H9 (cell line): ENCODE data around the gene BCL7C. TPM values are rescaled to one million over a fixed set of nuclear protein-coding genes. Genes with fewer than 3 reads are reported as not detected.

ENCODE experiments used
- DNase-seq: peaks from one replicate; pipeline ENCODE4 v3.0.0-alpha.2; 2017
- H2AFZ ChIP-seq: one replicate; pipeline ENCODE4 v1.6.1; 2013; ENCODE audit warnings: mild to moderate bottlenecking, low read length, control low read depth, moderate library complexity
- H2AK5ac ChIP-seq: 2 replicates; pipeline ENCODE4 v1.6.1; 2013; ENCODE audit warnings: low read length, control low read depth, mixed read lengths; ENCODE audit not compliant: insufficient read length
- H2BK120ac ChIP-seq: one replicate; pipeline ENCODE4 v1.6.1; 2013; ENCODE audit warnings: low read depth, mild to moderate bottlenecking, low read length, control low read depth, inconsistent platforms; ENCODE audit not compliant: poor library complexity, severe bottlenecking
- H2BK12ac ChIP-seq: 2 replicates; pipeline ENCODE4 v1.6.1; 2013; ENCODE audit warnings: low read length, control low read depth, mixed read lengths, low read depth; ENCODE audit not compliant: insufficient read length
- H2BK15ac ChIP-seq: 2 replicates; pipeline ENCODE4 v1.6.1; 2013; ENCODE audit warnings: low read depth, low read length, control low read depth
- H2BK20ac ChIP-seq: one replicate; pipeline ENCODE4 v1.6.1; 2013; ENCODE audit warnings: low read depth, mild to moderate bottlenecking, low read length, control low read depth, inconsistent platforms; ENCODE audit not compliant: poor library complexity, severe bottlenecking
- H2BK5ac ChIP-seq: 2 replicates; pipeline ENCODE4 v1.6.1; 2013; ENCODE audit warnings: low read length, control low read depth, mixed read lengths; ENCODE audit not compliant: insufficient read length
- H3K14ac ChIP-seq: 2 replicates; pipeline ENCODE4 v1.6.1; 2013; ENCODE audit warnings: low read length, control low read depth; ENCODE audit not compliant: insufficient read depth
- H3K18ac ChIP-seq: 2 replicates; pipeline ENCODE4 v1.6.1; 2013; ENCODE audit warnings: low read depth, mild to moderate bottlenecking, mixed read lengths, low read length, control low read depth; ENCODE audit not compliant: insufficient read length
- H3K23ac ChIP-seq: 2 replicates; pipeline ENCODE4 v1.6.1; 2013; ENCODE audit warnings: low read length, control low read depth, mixed read lengths, low read depth; ENCODE audit not compliant: insufficient read length
- H3K23me2 ChIP-seq: 2 replicates; pipeline ENCODE4 v1.6.1; 2013; ENCODE audit warnings: low read depth, mild to moderate bottlenecking, mixed read lengths, low read length, control low read depth; ENCODE audit not compliant: insufficient read length, poor library complexity, severe bottlenecking
- H3K27ac ChIP-seq: 2 replicates; pipeline ENCODE4 v1.5.1; 2013; ENCODE audit warnings: low read length, control low read depth, mixed read lengths, low read depth; ENCODE audit not compliant: insufficient read length
- H3K27me3 ChIP-seq: 2 replicates; pipeline ENCODE4 v1.6.1; 2013; ENCODE audit warnings: low read length, control low read depth, inconsistent platforms; ENCODE audit not compliant: insufficient read depth
- H3K4ac ChIP-seq: 2 replicates; pipeline ENCODE4 v1.6.1; 2013; ENCODE audit warnings: low read depth, mild to moderate bottlenecking, control low read depth, inconsistent platforms, low read length, moderate library complexity
- H3K4me1 ChIP-seq: 2 replicates; pipeline ENCODE4 v1.6.1; 2013; ENCODE audit warnings: low read length, control low read depth, inconsistent platforms; ENCODE audit not compliant: insufficient read depth
- H3K4me2 ChIP-seq: 2 replicates; pipeline ENCODE4 v1.6.1; 2013; ENCODE audit warnings: low read length, control low read depth, mixed read lengths; ENCODE audit not compliant: insufficient read length, insufficient read depth
- H3K56ac ChIP-seq: 2 replicates; pipeline ENCODE4 v1.6.1; 2013; ENCODE audit warnings: low read depth, mild to moderate bottlenecking, mixed read lengths, low read length, control low read depth; ENCODE audit not compliant: insufficient read length
- H3K79me1 ChIP-seq: 2 replicates; pipeline ENCODE4 v1.6.1; 2013; ENCODE audit warnings: low read depth, mild to moderate bottlenecking, moderate library complexity, low read length, control low read depth, inconsistent platforms; ENCODE audit not compliant: insufficient read depth, poor library complexity, severe bottlenecking
- H3K79me2 ChIP-seq: 2 replicates; pipeline ENCODE4 v1.6.1; 2013; ENCODE audit warnings: low read length, control low read depth, inconsistent platforms; ENCODE audit not compliant: insufficient read depth
- H3K9ac ChIP-seq: 2 replicates; pipeline ENCODE4 v1.6.1; 2013; ENCODE audit warnings: low read length, control low read depth, mixed read lengths; ENCODE audit not compliant: insufficient read length; ENCODE audit errors: extremely low read depth
- H3K9me3 ChIP-seq: one replicate; pipeline ENCODE4 v1.6.1; 2013; ENCODE audit warnings: low read depth, low read length, inconsistent platforms; ENCODE audit not compliant: control insufficient read depth
- H3T11ph ChIP-seq: one replicate; pipeline ENCODE4 v1.6.1; 2013; ENCODE audit warnings: mild to moderate bottlenecking, low read length, control low read depth, inconsistent platforms
- H4K20me1 ChIP-seq: one replicate; pipeline ENCODE4 v1.6.1; 2013; ENCODE audit not compliant: control insufficient read depth, insufficient read length, insufficient read depth
- H4K5ac ChIP-seq: 2 replicates; pipeline ENCODE4 v1.6.1; 2013; ENCODE audit warnings: low read depth, mild to moderate bottlenecking, mixed read lengths, low read length, control low read depth; ENCODE audit not compliant: insufficient read length
- H4K8ac ChIP-seq: replicated peaks from 2 replicates; pipeline ENCODE4 v1.6.1; 2013; ENCODE audit warnings: low read length, control low read depth, mixed read lengths, low read depth; ENCODE audit not compliant: insufficient read length
- H4K91ac ChIP-seq: 2 replicates; pipeline ENCODE4 v1.6.1; 2013; ENCODE audit warnings: low read depth, mild to moderate bottlenecking, moderate library complexity, mixed read lengths, low read length, control low read depth; ENCODE audit not compliant: insufficient read length
- H3K27ac Mint-ChIP-seq, 3 experiments: 2 replicates in 2 of 3; 3 replicates in 1 of 3; pipeline ENCODE4 v1.8.0; 2020 to 2021; ENCODE audit warnings: mixed read lengths in 3 of 3, mild to moderate bottlenecking in 1 of 3, moderate library complexity in 1 of 3
- H3K27me3 Mint-ChIP-seq: 2 replicates; pipeline ENCODE4 v1.8.0; 2021; ENCODE audit warnings: low read depth, mild to moderate bottlenecking, moderate library complexity, mixed read lengths
- H3K36me3 Mint-ChIP-seq, 3 experiments: 2 replicates in 2 of 3; 3 replicates in 1 of 3; pipeline ENCODE4 v1.8.0; 2020 to 2021; ENCODE audit warnings: low read depth in 3 of 3, mixed read lengths in 3 of 3; ENCODE audit not compliant: insufficient read depth in 1 of 3
- H3K4me1 Mint-ChIP-seq, 2 experiments: 2 replicates each; pipeline ENCODE4 v1.8.0; 2020; ENCODE audit warnings: mixed read lengths in 2 of 2
- H3K4me3 Mint-ChIP-seq, 2 experiments: 2 replicates in 1 of 2; 3 replicates in 1 of 2; pipeline ENCODE4 v1.8.0; 2020 to 2021; ENCODE audit warnings: mild to moderate bottlenecking in 2 of 2, mixed read lengths in 2 of 2, moderate library complexity in 1 of 2
- H3K9me3 Mint-ChIP-seq, 2 experiments: 2 replicates in 1 of 2; 3 replicates in 1 of 2; pipeline ENCODE4 v1.8.0; 2020; ENCODE audit warnings: mild to moderate bottlenecking in 2 of 2, mixed read lengths in 2 of 2, moderate library complexity in 1 of 2
- CTCF ChIP-seq: fragments of 200-600 bp; sonication (generic); conservative IDR thresholded peaks from 3 replicates; pipeline ENCODE4 v1.8.0; 2021; ENCODE audit warnings: antibody characterized with exemption, mild to moderate bottlenecking
- WGBS: extraction: QIAGEN DNeasy Blood & Tissue Kit; methylation state at CpG from one replicate; pipeline ENCODE4 v1.1.7; 2013; ENCODE audit warnings: missing lambda C conversion rate, low lambda C conversion rate, mixed read lengths; ENCODE audit not compliant: insufficient read length; ENCODE audit errors: extremely low coverage; 5-methylcytosine and 5-hydroxymethylcytosine counted together
- total RNA-seq: library from RNA; stranded (reverse); gene quantifications from 2 replicates; pipeline ENCODE4 v1.2.1, GENCODE V29; 2021

The BCL7C gene
- total RNA-seq, 1 experiment from 2014 or later, result 18.3 TPM

- Histone ChIP-seq H3K56ac (no peak overlapping the region), H3K9ac (no peak overlapping the region), H3K23ac (no peak overlapping the region), H2AK5ac (no peak overlapping the region), H2BK15ac (no peak overlapping the region), H3K79me1 (no peaks in the 10 kb centered on the region), H3K18ac (no peak overlapping the region), H3K4ac (no peak overlapping the region), H3K27ac (no peak overlapping the region), H4K8ac (no peak overlapping the region), H3K14ac (no peak overlapping the region), H3K23me2 (peaks cover 15% of the 10 kb centered on the region), H3K9me3 (no peaks in the 10 kb centered on the region), H3K27me3 (peaks cover 4% of the 10 kb centered on the region; the same call in 1 of the 2 replicates), H2BK5ac (no peak overlapping the region), H4K5ac (no peak overlapping the region), H4K91ac (no peak overlapping the region), H4K20me1 (no peaks in the 10 kb centered on the region), H2AFZ (no peak overlapping the region), H3T11ph (no peak overlapping the region), H3K79me2 (no peaks in the 10 kb centered on the region), H3K4me1 (no peaks in the 10 kb centered on the region), H2BK12ac (no peak overlapping the region), H2BK20ac (no peak overlapping the region), H3K4me2 (peak overlapping the region; percentile 91), H2BK120ac (no peak overlapping the region)
- Mint-ChIP-seq H3K4me3 (peak overlapping the region; percentile 88 to 98), H3K4me1 (peaks cover 13 to 18% of the 10 kb centered on the region in 2 experiments), H3K9me3 (no peaks in the 10 kb centered on the region; a peak in 1 of 5 replicates), H3K36me3 (peaks cover 2 to 20% (median 15%) of the 10 kb centered on the region in 3 experiments), H3K27me3 (peaks cover 27% of the 10 kb centered on the region), H3K27ac (peak overlapping the region; percentile 49 to 99 (median 94); a peak in 5 of 7 replicates)
- DNase-seq, result no peak
- peak; percentile 33; the same call in 1 of the 3 replicates for TF ChIP-seq CTCF
- no CpG with 5 or more reads among the region's 5 CpGs for WGBS
These were observed 17.0 kb downstream of the BCL7C start for GRCh38 chr16:30876867-30877266.
